Body of pancreas (tissue), 4 donors: ENCODE results near the gene ACTR1A.

Source experiments
- CTCF ChIP-seq, 7 experiments: fragments of 450-650 bp in 4 of 7; fragments of 200-600 bp in 3 of 7; sonication (generic) in 3 of 7; IDR thresholded peaks; one replicate each; pipeline ENCODE4 v1.5.1; 2016 to 2019; ENCODE audit warnings: antibody characterized with exemption in 7 of 7
- POLR2A ChIP-seq, 3 donors: fragments of 450-650 bp; IDR thresholded peaks; one replicate each; pipeline ENCODE4 v1.6.1; 2016; ENCODE audit warnings: antibody characterized with exemption in 3 of 3, mild to moderate bottlenecking in 2 of 3

DNA sequence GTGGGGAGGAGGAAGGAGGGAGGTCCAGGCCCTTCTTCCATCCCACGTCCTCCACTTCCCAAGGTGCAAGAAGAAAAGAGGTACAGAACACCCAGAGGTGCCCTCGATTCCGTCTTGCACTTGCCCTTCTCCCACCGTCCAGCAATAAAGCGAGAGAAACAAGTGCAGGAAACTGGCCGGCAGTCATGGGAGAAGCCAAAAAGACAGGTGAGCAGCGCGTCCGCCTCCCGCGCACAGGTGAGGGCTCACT is 52.5 kb downstream of the ACTR1A start:
- TF ChIP-seq POLR2A (IDR thresholded peaks at IDR 0.05) (peak in 2 of 3 donors; percentile 74 to 79), CTCF (IDR thresholded peaks at IDR 0.05) (peak in 1 of 7 experiments; percentile 22)
